ENCODE results near the gene CD22.
A peak's percentile ranks its signal among the peaks of the same experiment; 100 is the strongest.

The CD22 gene

GRCh38 chr19:35341565-35342225 is 12.7 kb downstream of the CD22 start:
- DNase-seq (ENCODE audit: low read depth in 2 of 2) = no peak

GRCh38 chr19:35342430-35342829 is 13.4 kb downstream of the CD22 start:
- DNase-seq (ENCODE audit: low read depth in 2 of 2) = no peak

- no peak for DNase-seq (ENCODE audit: low read depth in 2 of 2)
Measured at GRCh38 chr19:35344511-35345031, 15.6 kb downstream of the CD22 start.

- no peak for DNase-seq (ENCODE audit: low read depth in 2 of 2)
Measured at GRCh38 chr19:35345671-35346111, 16.7 kb downstream of the CD22 start.

- DNase-seq (ENCODE audit: low read depth in 2 of 2) = peak; percentile 62 to 64
Measured at GRCh38 chr19:35346193-35347052, 17.4 kb downstream of the CD22 start.

- DNase-seq (ENCODE audit: low read depth in 2 of 2) = peak; percentile 23 to 30
Measured at GRCh38 chr19:35347171-35347929, 18.4 kb downstream of the CD22 start, which contains the start of gene FFAR1. Gene FFAR1, plus strand, starts transcription at chr19:35347902. Its CDS starts 3,650 bp downstream, at chr19:35351552.

- no peak for DNase-seq (ENCODE audit: low read depth in 2 of 2)
Measured at GRCh38 chr19:35347930-35348298, 18.9 kb downstream of the CD22 start.

- no peak for DNase-seq (ENCODE audit: low read depth in 2 of 2)
Measured at GRCh38 chr19:35348911-35349611, 20.1 kb downstream of the CD22 start.

GRCh38 chr19:35349614-35350521 is 20.9 kb downstream of the CD22 start:
- DNase-seq (ENCODE audit: low read depth in 2 of 2) = no peak

- DNase-seq (ENCODE audit: low read depth in 2 of 2) = no peak
Measured at GRCh38 chr19:35350591-35350990, 21.6 kb downstream of the CD22 start.

GRCh38 chr19:35351411-35352176 is 22.6 kb downstream of the CD22 start:
- DNase-seq (ENCODE audit: low read depth in 2 of 2) = no peak

- no peak for DNase-seq (ENCODE audit: low read depth in 2 of 2)
Measured at GRCh38 chr19:35352177-35352447, 23.1 kb downstream of the CD22 start.

GRCh38 chr19:35352448-35353304 is 23.7 kb downstream of the CD22 start:
- peak; percentile 47 to 68 for DNase-seq (ENCODE audit: low read depth in 2 of 2)

GRCh38 chr19:35353635-35354034 is 24.6 kb downstream of the CD22 start:
- no peak for DNase-seq (ENCODE audit: low read depth in 2 of 2)

- DNase-seq (ENCODE audit: low read depth in 2 of 2) = no peak
Measured at GRCh38 chr19:35354898-35355297, 25.9 kb downstream of the CD22 start.

- no peak for DNase-seq (ENCODE audit: low read depth in 2 of 2)
Measured at GRCh38 chr19:35355791-35356460, 26.9 kb downstream of the CD22 start.

GRCh38 chr19:35357867-35358573 is 29.0 kb downstream of the CD22 start, which contains the start of gene FFAR3:
Gene FFAR3, plus strand, starts transcription at chr19:35358460. Its CDS starts 431 bp downstream, at chr19:35358891.
- no peak for DNase-seq (ENCODE audit: low read depth in 2 of 2)
